Esophagus mucosa (tissue), 1 donor: ENCODE data around the gene CTU1. TPM values are rescaled to one million over a fixed set of nuclear protein-coding genes. Genes with fewer than 3 reads are reported as not detected.

ENCODE experiments used
- ATAC-seq: fragments of 200-7000 bp; cut with Tn5 transposase; one replicate; pipeline ENCODE4 v1.9.1; 2020
- total RNA-seq: library from RNA; stranded (reverse); gene quantifications from one replicate; pipeline ENCODE4 v1.2.4, GENCODE V29; 2023
- donor health status: DM: yes; HTN: yes; CAD: no.

The CTU1 gene
- total RNA-seq, 1 donor from 2014 or later = 5.3 TPM

- ATAC-seq = no peak
Measured at GRCh38 chr19:51081476-51081875, 26.7 kb downstream of the CTU1 start.

- ATAC-seq = peak; percentile 4
Measured at GRCh38 chr19:51079481-51080110, 28.6 kb downstream of the CTU1 start.

GRCh38 chr19:51078731-51079130, 29.5 kb downstream of the CTU1 start:
- no peak for ATAC-seq

GRCh38 chr19:51078104-51078503, 30.1 kb downstream of the CTU1 start:
- ATAC-seq = no peak

- ATAC-seq = peak; percentile 52
Measured at GRCh38 chr19:51076631-51077213, 31.5 kb downstream of the CTU1 start.

- ATAC-seq = peak; percentile 74
Measured at GRCh38 chr19:51075998-51076397, 32.2 kb downstream of the CTU1 start.

- ATAC-seq = peak; percentile 39
Measured at GRCh38 chr19:51071095-51071405, 37.2 kb downstream of the CTU1 start.

GRCh38 chr19:51070334-51071094, 37.7 kb downstream of the CTU1 start:
- ATAC-seq = no peak

- peak; percentile 24 for ATAC-seq
Measured at GRCh38 chr19:51066393-51067186, 41.6 kb downstream of the CTU1 start.

GRCh38 chr19:51065221-51065960, 42.8 kb downstream of the CTU1 start:
- ATAC-seq = peak; percentile 76

- ATAC-seq = peak; percentile 80
Measured at GRCh38 chr19:51064534-51065220, 43.5 kb downstream of the CTU1 start, which contains the start of gene KLK13. KLK13 (minus strand) TSS chr19:51065092; CDS start chr19:51065067, 25 bp downstream.

- ATAC-seq = no peak
Measured at GRCh38 chr19:51063664-51064063, 44.5 kb downstream of the CTU1 start.

GRCh38 chr19:51060973-51061372, 47.2 kb downstream of the CTU1 start:
- no peak for ATAC-seq

GRCh38 chr19:51060336-51060735, 47.9 kb downstream of the CTU1 start:
- no peak for ATAC-seq

- ATAC-seq = peak; percentile 8
Measured at GRCh38 chr19:51059715-51060114, 48.5 kb downstream of the CTU1 start.

GRCh38 chr19:51055866-51056265, 52.3 kb downstream of the CTU1 start:
- no peak for ATAC-seq

Other genes with a start within 250 kb of the CTU1 start
- gene KLK2, start 235.0 kb downstream of the CTU1 start, total RNA-seq = not detected
- gene KLK4, start 197.0 kb downstream of the CTU1 start, total RNA-seq = not detected
- 93.9 TPM for gene KLK5, start 155.4 kb downstream of the CTU1 start, total RNA-seq
- gene KLK6, start 138.8 kb downstream of the CTU1 start, total RNA-seq = 106 TPM
- gene KLK7, start 124.5 kb downstream of the CTU1 start, total RNA-seq = 146 TPM
- 418 TPM for gene KLK8, start 106.8 kb downstream of the CTU1 start, total RNA-seq
- 225 TPM for gene KLK10, start 88.7 kb downstream of the CTU1 start, total RNA-seq
- gene KLK11, start 81.8 kb downstream of the CTU1 start, total RNA-seq = 209 TPM
- 153 TPM for gene KLK12, start 73.4 kb downstream of the CTU1 start, total RNA-seq
- 1,054 TPM for gene KLK13, start 43.3 kb downstream of the CTU1 start, total RNA-seq
- 0.68 TPM for gene KLK14, start 25.5 kb downstream of the CTU1 start, total RNA-seq
- 0.48 TPM for gene SIGLEC9, start 16.5 kb upstream of the CTU1 start, total RNA-seq
- gene SIGLEC7, start 33.9 kb upstream of the CTU1 start, total RNA-seq = 0.44 TPM
- 0.40 TPM for gene CD33, start 116.7 kb upstream of the CTU1 start, total RNA-seq
- not detected for gene SIGLECL1, start 142.7 kb upstream of the CTU1 start, total RNA-seq
- not detected for gene IGLON5, start 203.2 kb upstream of the CTU1 start, total RNA-seq
- gene VSIG10L, start 233.7 kb upstream of the CTU1 start, total RNA-seq = 103 TPM